AG08395 (cell line): ENCODE results near the gene FECH.
A peak's percentile ranks its signal among the peaks of the same experiment; 100 is the strongest.
"Not testable (repeated sequence)": the region's sequence is repeated elsewhere in the genome, so short reads cannot be mapped to it uniquely, and the experiment has no call there.

Experiments used
- DNase-seq: peaks from one replicate; pipeline ENCODE4 v3.0.0; 2012; ENCODE audit warnings: mixed read lengths, low spot score

FECH gene

GRCh38 chr18:57533006-57533867 lies 53.3 kb downstream of the FECH start:
- DNase-seq: peak; percentile 7

- DNase-seq: no peak
These were observed 57.4 kb downstream of the FECH start for GRCh38 chr18:57529151-57529550.

DNA sequence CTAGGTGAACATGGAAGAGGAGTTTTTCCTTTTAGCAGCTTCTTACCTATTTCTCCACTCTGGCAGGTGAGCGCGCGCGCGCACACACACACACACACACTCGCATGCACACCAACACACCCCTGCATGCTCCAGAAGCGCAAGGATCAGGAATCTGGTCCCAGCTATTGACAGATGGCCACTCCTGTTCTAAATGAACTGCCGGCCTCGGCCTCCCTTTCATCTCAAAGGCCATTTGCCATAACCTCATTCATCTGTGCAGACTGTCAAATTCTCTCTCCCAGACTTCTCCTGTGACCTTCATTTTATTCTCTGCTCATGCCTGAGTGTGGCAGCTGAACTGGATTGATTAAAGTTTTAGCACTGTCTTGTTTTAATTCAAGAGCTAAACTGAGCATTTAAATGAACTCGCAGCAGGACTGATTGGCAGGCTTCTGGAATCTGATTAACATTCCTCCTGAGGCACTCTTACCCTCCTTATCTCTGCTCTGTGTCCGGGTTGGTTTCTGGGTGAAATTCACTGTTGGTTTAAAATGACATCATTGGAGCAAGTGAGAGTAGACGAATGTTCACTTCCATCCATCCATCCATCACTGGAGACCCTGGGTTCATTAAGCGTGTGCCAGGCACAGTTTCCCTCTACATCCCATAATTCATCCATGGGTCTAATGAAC lies 58.8 kb downstream of the FECH start:
- DNase-seq: no peak

- DNase-seq: no peak
These were observed 63.1 kb downstream of the FECH start for GRCh38 chr18:57523171-57523956.

DNA sequence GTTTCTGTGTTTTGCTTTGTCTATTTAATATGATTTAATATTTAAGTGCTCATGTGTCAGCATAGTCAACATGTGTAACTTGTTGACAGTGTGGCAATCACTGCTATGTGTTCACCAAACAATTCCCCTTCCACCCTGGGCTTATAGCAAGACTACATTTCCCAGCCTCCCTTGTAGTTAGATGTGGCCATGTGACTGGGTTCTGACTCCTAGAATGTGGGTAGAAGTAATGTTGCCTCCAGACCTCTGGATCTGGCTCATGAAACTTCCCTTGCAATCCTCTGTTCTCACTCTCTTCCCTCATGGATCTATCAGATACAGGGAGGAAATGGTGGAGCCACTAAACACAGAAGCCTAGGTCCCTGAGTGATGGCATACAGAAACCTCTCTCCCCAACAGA lies 64.2 kb downstream of the FECH start:
- not testable (repeated sequence) for DNase-seq

DNA sequence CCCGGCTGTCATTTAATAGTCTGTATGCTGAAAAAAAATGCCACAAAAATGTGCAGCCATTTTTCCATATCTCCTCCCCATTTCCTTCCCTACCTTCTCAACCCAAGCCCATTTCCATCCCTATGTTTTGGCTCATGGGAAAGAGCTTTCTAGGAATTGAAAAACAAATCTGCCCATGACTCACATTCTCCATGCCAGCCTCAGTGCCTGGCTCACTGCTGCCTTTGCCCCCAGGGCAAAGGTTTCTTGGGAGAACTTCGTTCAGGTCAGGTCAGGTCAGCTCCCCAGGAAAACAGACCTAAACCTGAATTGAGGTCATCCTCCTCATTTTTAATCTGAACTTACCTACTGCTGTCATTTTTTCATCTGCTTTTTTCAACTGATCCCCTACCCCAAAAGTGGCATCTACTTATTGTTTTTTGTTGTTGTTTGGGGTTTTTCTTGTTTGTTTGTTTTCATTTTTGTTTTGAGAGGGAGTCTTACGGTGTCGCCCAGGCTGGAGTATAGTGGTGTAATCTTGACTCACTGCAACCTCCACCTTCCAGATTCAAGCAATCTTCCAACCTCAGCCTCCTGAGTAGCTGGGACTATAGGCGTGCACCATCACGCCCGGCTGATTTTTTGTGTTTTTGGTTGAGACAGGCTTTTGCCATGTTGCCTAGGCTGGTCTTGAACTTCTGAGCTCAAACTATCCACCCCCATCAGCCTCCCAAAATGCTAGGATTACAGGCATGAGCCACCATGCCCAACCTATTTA lies 66.7 kb downstream of the FECH start:
- no peak for DNase-seq

DNA sequence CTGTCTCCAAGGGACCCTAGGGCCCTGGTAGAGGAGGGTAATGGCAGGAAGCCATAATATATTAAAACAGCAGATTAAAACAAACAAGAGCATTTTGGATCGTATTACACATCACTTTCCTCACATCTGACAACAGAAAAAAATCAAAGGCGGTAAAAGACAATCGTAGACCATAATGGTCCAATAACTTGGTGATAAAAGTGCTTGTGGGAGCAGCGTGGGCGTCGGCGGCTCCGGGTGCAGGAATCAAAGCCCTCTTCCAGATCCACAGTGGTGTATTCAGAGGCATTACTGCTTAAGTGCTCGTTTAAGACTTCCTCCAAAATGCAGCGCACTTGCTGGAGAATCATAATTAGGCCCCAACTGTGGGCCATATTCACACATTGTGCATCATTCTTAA lies 68.0 kb downstream of the FECH start:
- DNase-seq: no peak

DNA sequence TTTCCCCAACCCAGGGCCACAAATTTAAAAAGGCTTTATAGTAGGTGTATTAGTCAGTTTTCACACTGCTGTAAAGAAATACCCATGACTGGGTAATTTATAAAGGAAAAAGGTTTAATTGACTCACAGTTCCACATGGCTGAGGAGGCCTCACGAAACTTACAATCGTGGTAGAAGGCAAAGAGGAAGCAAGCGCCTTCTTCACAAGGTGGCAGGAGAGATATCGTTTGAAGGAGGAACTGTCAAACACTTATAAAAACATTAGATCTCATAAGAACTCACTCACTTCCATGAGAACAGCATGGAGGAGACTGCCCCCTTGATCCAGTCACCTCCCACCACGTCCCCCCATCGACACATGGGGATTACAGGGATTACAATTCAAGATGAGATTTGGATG lies 70.4 kb downstream of the FECH start:
- no peak for DNase-seq

DNA sequence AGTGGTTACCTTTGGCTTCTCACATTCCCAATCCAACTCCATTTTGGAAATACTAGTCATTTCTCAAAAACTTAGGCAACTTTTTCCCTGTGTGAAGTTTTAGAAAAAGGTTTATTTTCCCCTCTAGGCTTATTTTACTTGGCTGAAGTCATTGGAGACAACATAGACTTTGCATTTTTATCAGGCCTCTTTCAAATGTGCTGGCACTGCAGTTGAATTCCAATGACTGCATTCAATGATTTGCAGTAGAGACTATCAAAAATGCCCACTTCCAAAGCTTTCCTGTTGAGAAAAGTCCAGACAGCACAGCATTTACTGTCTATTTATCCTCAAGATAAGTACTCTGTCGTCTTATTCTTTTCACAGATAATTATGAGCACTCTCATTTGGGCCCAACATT lies 81.3 kb downstream of the FECH start:
- DNase-seq: no peak

DNA sequence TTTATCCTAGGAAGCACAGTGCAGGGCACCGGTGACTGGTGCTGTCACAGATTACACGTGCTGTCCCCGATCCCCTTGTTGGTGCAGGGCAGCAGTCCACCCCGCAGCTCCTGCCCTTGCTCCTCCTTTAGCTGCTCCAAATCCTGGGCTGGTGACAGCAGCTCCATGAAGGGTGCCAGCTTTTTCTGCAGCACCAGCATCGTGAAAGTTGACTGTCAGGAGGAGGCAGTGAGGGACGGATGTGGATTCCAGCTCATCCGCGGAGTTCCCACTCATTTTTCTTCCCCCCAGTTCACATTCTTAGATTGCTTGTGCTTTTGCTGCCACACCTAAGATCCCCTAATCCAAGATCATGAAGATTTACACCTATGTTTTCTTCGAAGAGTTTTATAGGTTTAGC lies 83.9 kb downstream of the FECH start:
- DNase-seq: no peak

DNA sequence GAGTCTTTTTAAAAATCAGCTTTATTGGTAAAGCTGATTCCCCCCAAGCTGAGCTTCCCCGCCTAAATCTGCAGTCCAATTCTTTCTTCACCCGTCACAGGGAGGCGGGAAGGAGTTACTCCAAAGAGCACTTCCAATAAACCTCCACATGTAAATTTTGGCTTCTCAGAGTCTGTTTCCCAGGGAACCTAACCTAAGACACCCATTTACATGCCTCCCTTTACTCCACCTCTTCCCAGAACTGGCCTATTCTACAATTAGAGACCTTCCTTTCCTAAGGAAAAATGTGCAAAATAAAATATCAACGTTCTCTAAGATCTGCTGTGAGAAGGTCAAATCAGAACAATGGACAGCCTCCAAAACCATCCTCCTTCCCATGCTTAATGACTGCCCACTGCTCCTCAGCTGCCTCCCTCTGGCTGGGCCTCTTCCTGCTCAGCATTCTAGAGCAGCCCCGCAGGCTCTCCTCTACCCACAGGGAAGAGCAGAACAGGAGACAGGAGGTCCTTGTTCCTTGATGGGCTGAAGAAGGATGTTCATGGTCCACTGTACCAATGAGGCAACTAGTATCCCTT lies 87.7 kb downstream of the FECH start:
- no peak for DNase-seq
